Skeletal muscle tissue (tissue), 4 donors: ENCODE data around the gene CCDC188. TPM values are rescaled to one million over a fixed set of nuclear protein-coding genes. Genes with fewer than 3 reads are reported as not detected.
A peak's percentile ranks its signal among the peaks of the same experiment; 100 is the strongest.

Experiments used
- H3K27ac ChIP-seq: one replicate; pipeline ENCODE4 v1.7.0; 2013; ENCODE audit warnings: mild to moderate bottlenecking, low read depth, low read length, inconsistent platforms
- H3K27me3 ChIP-seq, 3 donors: one replicate each; pipeline ENCODE4 v1.7.0; 2013; ENCODE audit warnings: low read length in 3 of 3; ENCODE audit not compliant: control insufficient read depth in 3 of 3, insufficient read depth in 3 of 3
- H3K36me3 ChIP-seq, 3 donors: one replicate each; pipeline ENCODE4 v1.7.0; 2013; ENCODE audit warnings: low read length in 3 of 3; ENCODE audit not compliant: control insufficient read depth in 3 of 3, insufficient read depth in 3 of 3
- H3K4me1 ChIP-seq, 3 donors: one replicate each; pipeline ENCODE4 v1.7.0; 2013; ENCODE audit warnings: low read length in 3 of 3, mild to moderate bottlenecking in 3 of 3; ENCODE audit not compliant: control insufficient read depth in 3 of 3, insufficient read depth in 3 of 3
- H3K4me3 ChIP-seq, 3 donors: one replicate each; pipeline ENCODE4 v1.7.0; 2013; ENCODE audit warnings: low read length in 3 of 3
- H3K9ac ChIP-seq, 3 donors: one replicate each; pipeline ENCODE4 v1.7.0; 2013; ENCODE audit warnings: low read length in 3 of 3, mild to moderate bottlenecking in 3 of 3, moderate library complexity in 2 of 3, low read depth in 1 of 3
- H3K9me3 ChIP-seq, 3 donors: one replicate each; pipeline ENCODE4 v1.7.0; 2013; ENCODE audit warnings: low read length in 3 of 3; ENCODE audit not compliant: control insufficient read depth in 3 of 3
- total RNA-seq: library from RNA; depleted of rRNA; stranded (reverse); fragments of >200 nt; gene quantifications from one replicate; pipeline ENCODE4 v1.2.3, GENCODE V29; 2014
- donor health status: Osteomylitis.

CCDC188 gene
- total RNA-seq, 1 donor from 2014 or later: not detected

GRCh38 chr22:20128902-20129746 is 21.7 kb downstream of the CCDC188 start:
- Histone ChIP-seq H3K4me1 (peaks cover 32 to 58% (median 49%) of the 10 kb centered on the region in 3 donors), H3K36me3 (peaks cover 21 to 31% (median 25%) of the 10 kb centered on the region in 3 donors), H3K9me3 (no peaks in the 10 kb centered on the region), H3K27me3 (no peaks in the 10 kb centered on the region), H3K9ac (peak overlapping the region in 1 of 3 donors; percentile 40), H3K27ac (no peak overlapping the region), H3K4me3 (no peak overlapping the region)

GRCh38 chr22:20128619-20128901 is 22.3 kb downstream of the CCDC188 start:
- H3K9me3 ChIP-seq: no peaks in the 10 kb centered on the region

GRCh38 chr22:20127869-20128618 is 22.8 kb downstream of the CCDC188 start:
- peaks cover 25 to 36% (median 28%) of the 10 kb centered on the region in 3 donors for H3K36me3 ChIP-seq
- H3K4me1 ChIP-seq: peaks cover 22 to 55% (median 39%) of the 10 kb centered on the region in 3 donors
- H3K9me3 ChIP-seq: no peaks in the 10 kb centered on the region
- no peak overlapping the region for H3K4me3 ChIP-seq
- no peaks in the 10 kb centered on the region for H3K27me3 ChIP-seq
- H3K9ac ChIP-seq: no peak overlapping the region
- H3K27ac ChIP-seq: no peak overlapping the region

More at GRCh38 chr22:20128619-20128901, 22.3 kb downstream of the CCDC188 start:
- H3K4me1 ChIP-seq: peaks cover 26 to 58% (median 44%) of the 10 kb centered on the region in 3 donors
- no peak overlapping the region for H3K27ac ChIP-seq
- no peak overlapping the region for H3K4me3 ChIP-seq
- no peak overlapping the region for H3K9ac ChIP-seq
- peaks cover 25 to 36% (median 26%) of the 10 kb centered on the region in 3 donors for H3K36me3 ChIP-seq
- H3K27me3 ChIP-seq: no peaks in the 10 kb centered on the region

GRCh38 chr22:20127318-20127868 is 23.5 kb downstream of the CCDC188 start:
- no peak overlapping the region for H3K4me3 ChIP-seq
- peaks cover 27 to 36% (median 29%) of the 10 kb centered on the region in 3 donors for H3K36me3 ChIP-seq

GRCh38 chr22:20126284-20127029 is 24.4 kb downstream of the CCDC188 start:
- Histone ChIP-seq H3K9ac (peak overlapping the region in 1 of 3 donors; percentile 32), H3K4me3 (no peak overlapping the region), H3K27me3 (no peaks in the 10 kb centered on the region), H3K27ac (no peak overlapping the region), H3K9me3 (no peaks in the 10 kb centered on the region), H3K4me1 (peaks cover 14 to 45% (median 32%) of the 10 kb centered on the region in 3 donors), H3K36me3 (peaks cover 35 to 42% (median 38%) of the 10 kb centered on the region in 3 donors)

More at GRCh38 chr22:20127318-20127868, 23.5 kb downstream of the CCDC188 start:
- Histone ChIP-seq H3K27ac (no peak overlapping the region), H3K9me3 (no peaks in the 10 kb centered on the region), H3K4me1 (peaks cover 16 to 48% (median 33%) of the 10 kb centered on the region in 3 donors), H3K27me3 (no peaks in the 10 kb centered on the region), H3K9ac (no peak overlapping the region)

- Histone ChIP-seq H3K27me3 (no peaks in the 10 kb centered on the region), H3K9me3 (no peaks in the 10 kb centered on the region), H3K36me3 (peaks cover 39 to 43% (median 43%) of the 10 kb centered on the region in 3 donors), H3K4me1 (peaks cover 10 to 46% (median 28%) of the 10 kb centered on the region in 3 donors), H3K9ac (peak overlapping the region; percentile 32 to 72 (median 43)), H3K4me3 (no peak overlapping the region), H3K27ac (peak overlapping the region; percentile 45)
Measured at GRCh38 chr22:20125201-20126174, 25.4 kb downstream of the CCDC188 start.

- H3K9me3 ChIP-seq: no peaks in the 10 kb centered on the region
- peak overlapping the region in 2 of 3 donors; percentile 20 to 33 for H3K9ac ChIP-seq
- peaks cover 48 to 53% (median 51%) of the 10 kb centered on the region in 3 donors for H3K36me3 ChIP-seq
- H3K4me1 ChIP-seq: peaks cover 9 to 45% (median 24%) of the 10 kb centered on the region in 3 donors
- H3K4me3 ChIP-seq: no peak overlapping the region
- H3K27ac ChIP-seq: no peak overlapping the region
- no peaks in the 10 kb centered on the region for H3K27me3 ChIP-seq
Measured at GRCh38 chr22:20124083-20124787, 26.6 kb downstream of the CCDC188 start.

GRCh38 chr22:20123366-20124082 is 27.3 kb downstream of the CCDC188 start:
- H3K36me3 ChIP-seq: peaks cover 49 to 59% (median 51%) of the 10 kb centered on the region in 3 donors

More at GRCh38 chr22:20123366-20124082, 27.3 kb downstream of the CCDC188 start:
- Histone ChIP-seq H3K4me1 (peaks cover 16 to 53% (median 30%) of the 10 kb centered on the region in 3 donors), H3K27ac (no peak overlapping the region), H3K4me3 (no peak overlapping the region), H3K9ac (no peak overlapping the region), H3K27me3 (no peaks in the 10 kb centered on the region), H3K9me3 (no peaks in the 10 kb centered on the region)
